ENCODE data around the gene RAI1. TPM values are rescaled to one million over a fixed set of nuclear protein-coding genes. Genes with fewer than 3 reads are reported as not detected.

Gene RAI1
- total RNA-seq, 1 donor from 2014 or later, result 39.1 TPM

DNA sequence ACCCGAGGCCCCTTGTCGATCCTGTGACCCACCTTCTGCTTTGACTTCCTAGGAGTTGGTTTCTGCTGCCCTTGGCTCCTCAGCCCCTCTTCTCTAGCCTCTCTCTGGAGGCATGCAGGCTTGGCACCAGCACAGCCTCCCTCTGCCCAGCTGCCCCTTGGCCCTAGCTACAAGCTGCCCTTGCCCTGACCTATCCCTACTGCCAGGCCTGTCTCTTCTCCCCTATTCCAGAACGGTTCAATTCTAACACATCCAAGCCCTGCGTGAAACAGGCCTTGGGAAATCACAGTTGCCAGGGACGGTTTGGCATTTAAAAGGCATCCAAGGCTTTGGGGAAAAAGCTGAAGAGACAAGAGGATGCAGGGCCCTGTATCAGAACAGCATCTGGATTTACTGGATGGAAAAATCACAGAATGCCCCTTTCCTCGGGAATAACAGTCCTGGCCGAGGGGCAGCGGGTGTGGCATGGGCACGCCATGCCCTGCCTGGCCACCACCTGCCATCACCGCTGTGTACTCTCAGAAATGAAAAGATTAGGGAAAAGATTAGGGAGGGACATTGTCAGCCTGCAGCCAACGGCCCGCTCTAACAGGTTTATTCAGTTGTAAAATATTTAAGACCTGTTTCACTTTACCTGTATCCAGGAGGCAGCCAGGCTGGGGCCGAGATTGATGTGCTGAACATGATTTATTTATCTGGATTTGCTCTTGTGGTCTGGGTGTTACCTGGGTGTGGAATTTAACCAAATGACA is 15.8 kb downstream of the RAI1 start:
- Histone ChIP-seq H3K79me2 (ENCODE audit: insufficient read depth, low read length) (peaks cover 96% of the 10 kb centered on the region), H3K9ac (ENCODE audit: low read length) (no peak overlapping the region), H3K4me2 (ENCODE audit: low read length) (no peak overlapping the region), H3K27ac (ENCODE audit: low read depth, low read length) (no peak overlapping the region), H3K4me1 (ENCODE audit: insufficient read depth, low read length) (peaks cover 62% of the 10 kb centered on the region), H3K9me3 (ENCODE audit: insufficient read depth, low read depth, low read length) (no peaks in the 10 kb centered on the region), H3K27me3 (ENCODE audit: insufficient read depth, low read length) (no peaks in the 10 kb centered on the region), H4K20me1 (ENCODE audit: insufficient read depth, low read length) (peaks cover 85% of the 10 kb centered on the region), H3K36me3 (ENCODE audit: insufficient read depth, low read length) (no peaks in the 10 kb centered on the region), H2AFZ (ENCODE audit: low read depth, low read length) (no peak overlapping the region), H3K4me3 (ENCODE audit: insufficient read depth, low read depth, low read length) (no peak overlapping the region)
- no peak for FAIRE-seq
- DNase-seq (ENCODE audit: low read depth), result no peak
- Mint-ChIP-seq H3K9me3 (ENCODE audit: unreplicated experiment) (no peaks in the 10 kb centered on the region), H3K36me3 (ENCODE audit: low read depth, unreplicated experiment) (peaks cover 5% of the 10 kb centered on the region), H3K27ac (ENCODE audit: unreplicated experiment) (peak overlapping the region; percentile 1), H3K27me3 (ENCODE audit: low read depth, unreplicated experiment) (no peaks in the 10 kb centered on the region), H3K4me3 (ENCODE audit: unreplicated experiment) (peak overlapping the region; percentile 6), H3K4me1 (ENCODE audit: low read depth, unreplicated experiment) (peaks cover 70% of the 10 kb centered on the region)
- TF ChIP-seq EZH2 (IDR thresholded peaks at IDR 0.05; ENCODE audit: insufficient read depth, low read length) (no peak), CTCF (IDR thresholded peaks at IDR 0.05; ENCODE audit: insufficient read depth, low read depth, low read length) (no peak)

- Histone ChIP-seq H2AFZ (ENCODE audit: low read depth, low read length) (no peak overlapping the region), H3K79me2 (ENCODE audit: insufficient read depth, low read length) (peaks cover 96% of the 10 kb centered on the region), H3K27me3 (ENCODE audit: insufficient read depth, low read length) (no peaks in the 10 kb centered on the region), H3K9ac (ENCODE audit: low read length) (no peak overlapping the region), H3K27ac (ENCODE audit: low read depth, low read length) (no peak overlapping the region), H3K4me1 (ENCODE audit: insufficient read depth, low read length) (peaks cover 49% of the 10 kb centered on the region), H3K4me3 (ENCODE audit: insufficient read depth, low read depth, low read length) (no peak overlapping the region), H3K4me2 (ENCODE audit: low read length) (no peak overlapping the region), H3K36me3 (ENCODE audit: insufficient read depth, low read length) (no peaks in the 10 kb centered on the region), H4K20me1 (ENCODE audit: insufficient read depth, low read length) (peaks cover 85% of the 10 kb centered on the region), H3K9me3 (ENCODE audit: insufficient read depth, low read depth, low read length) (no peaks in the 10 kb centered on the region)
- H3K27me3 Mint-ChIP-seq (ENCODE audit: low read depth, unreplicated experiment), result no peaks in the 10 kb centered on the region
- DNase-seq (ENCODE audit: low read depth) (no peak), FAIRE-seq (no peak)
- no peak overlapping the region for H3K4me3 Mint-ChIP-seq (ENCODE audit: unreplicated experiment)
- TF ChIP-seq CTCF (IDR thresholded peaks at IDR 0.05; ENCODE audit: insufficient read depth, low read depth, low read length) (no peak), EZH2 (IDR thresholded peaks at IDR 0.05; ENCODE audit: insufficient read depth, low read length) (no peak)
- peaks cover 66% of the 10 kb centered on the region for H3K4me1 Mint-ChIP-seq (ENCODE audit: low read depth, unreplicated experiment)
- no peaks in the 10 kb centered on the region for H3K9me3 Mint-ChIP-seq (ENCODE audit: unreplicated experiment)
- peaks cover 9% of the 10 kb centered on the region for H3K36me3 Mint-ChIP-seq (ENCODE audit: low read depth, unreplicated experiment)
- H3K27ac Mint-ChIP-seq (ENCODE audit: unreplicated experiment), result peak overlapping the region; percentile 73
Measured at GRCh38 chr17:17698371-17698770, 17.1 kb downstream of the RAI1 start.

GRCh38 chr17:17698869-17699351 is 17.7 kb downstream of the RAI1 start:
- Histone ChIP-seq H3K36me3 (ENCODE audit: insufficient read depth, low read length) (no peaks in the 10 kb centered on the region), H3K4me2 (ENCODE audit: low read length) (no peak overlapping the region), H3K27ac (ENCODE audit: low read depth, low read length) (peak overlapping the region; percentile 34), H3K9me3 (ENCODE audit: insufficient read depth, low read depth, low read length) (no peaks in the 10 kb centered on the region), H4K20me1 (ENCODE audit: insufficient read depth, low read length) (peaks cover 89% of the 10 kb centered on the region), H3K9ac (ENCODE audit: low read length) (peak overlapping the region; percentile 54), H3K79me2 (ENCODE audit: insufficient read depth, low read length) (peaks cover 96% of the 10 kb centered on the region), H3K27me3 (ENCODE audit: insufficient read depth, low read length) (no peaks in the 10 kb centered on the region), H3K4me3 (ENCODE audit: insufficient read depth, low read depth, low read length) (no peak overlapping the region), H3K4me1 (ENCODE audit: insufficient read depth, low read length) (peaks cover 44% of the 10 kb centered on the region), H2AFZ (ENCODE audit: low read depth, low read length) (no peak overlapping the region)
- Mint-ChIP-seq H3K9me3 (ENCODE audit: unreplicated experiment) (no peaks in the 10 kb centered on the region), H3K4me3 (ENCODE audit: unreplicated experiment) (peak overlapping the region; percentile 60), H3K4me1 (ENCODE audit: low read depth, unreplicated experiment) (peaks cover 65% of the 10 kb centered on the region), H3K27me3 (ENCODE audit: low read depth, unreplicated experiment) (no peaks in the 10 kb centered on the region), H3K27ac (ENCODE audit: unreplicated experiment) (peak overlapping the region; percentile 77), H3K36me3 (ENCODE audit: low read depth, unreplicated experiment) (peaks cover 13% of the 10 kb centered on the region)
- TF ChIP-seq CTCF (IDR thresholded peaks at IDR 0.05; ENCODE audit: insufficient read depth, low read depth, low read length), result no peak
- no peak for TF ChIP-seq EZH2 (IDR thresholded peaks at IDR 0.05; ENCODE audit: insufficient read depth, low read length)
- FAIRE-seq, result no peak
- DNase-seq (ENCODE audit: low read depth), result no peak
